T-helper 17 cell (primary cell): ENCODE data around the gene PDYN. TPM values are rescaled to one million over a fixed set of nuclear protein-coding genes. Genes with fewer than 3 reads are reported as not detected.

Experiments used
- ATAC-seq: fragments of 150-1000 bp; cut with Tn5 transposase; 2 replicates; pipeline ENCODE4 v1.10.0; 2021; ENCODE audit warnings: mild to moderate bottlenecking, moderate library complexity
- DNase-seq, 3 donors: peaks; one replicate each; pipeline versions ENCODE4 v3.0.0 to v3.0.0-alpha.2; 2020 to 2021
- H3K9me3 ChIP-seq: one replicate; pipeline ENCODE4 v1.7.0; 2013; ENCODE audit warnings: low read length, mild to moderate bottlenecking; ENCODE audit not compliant: control insufficient read depth, poor library complexity, severe bottlenecking
- H3K27ac Mint-ChIP-seq: one replicate; pipeline ENCODE4 v1.8.0; 2022; ENCODE audit warnings: mild to moderate bottlenecking, moderate library complexity, mixed read lengths
- H3K27me3 Mint-ChIP-seq: one replicate; pipeline ENCODE4 v1.8.0; 2022; ENCODE audit warnings: mixed read lengths
- H3K36me3 Mint-ChIP-seq: one replicate; pipeline ENCODE4 v1.8.0; 2022; ENCODE audit warnings: low read depth, mixed read lengths
- H3K4me1 Mint-ChIP-seq: one replicate; pipeline ENCODE4 v1.8.0; 2022; ENCODE audit warnings: mild to moderate bottlenecking, mixed read lengths
- H3K4me3 Mint-ChIP-seq: one replicate; pipeline ENCODE4 v1.8.0; 2022; ENCODE audit warnings: mild to moderate bottlenecking, moderate library complexity, mixed read lengths
- total RNA-seq, 4 donors: library from RNA in 2 of 4; stranded (reverse) in 2 of 4; gene quantifications; one replicate each; pipeline ENCODE4 v1.2.3 and lab custom pipeline; 2022 to 2026

The PDYN gene
- total RNA-seq, 2 donors from 2014 or later = not detected

- no peaks in the 10 kb centered on the region for H3K9me3 ChIP-seq
- DNase-seq (no peak), ATAC-seq (no peak)
- Mint-ChIP-seq H3K36me3 (peaks cover 5% of the 10 kb centered on the region), H3K4me3 (no peak overlapping the region), H3K27ac (no peak overlapping the region), H3K27me3 (peaks cover 76% of the 10 kb centered on the region), H3K4me1 (peaks cover 1% of the 10 kb centered on the region)
These were observed 11.2 kb downstream of the PDYN start for GRCh38 chr20:1982686-1983085.

GRCh38 chr20:1979106-1979778, 14.6 kb downstream of the PDYN start:
- H3K4me3 Mint-ChIP-seq = no peak overlapping the region
- H3K36me3 Mint-ChIP-seq = peaks cover 2% of the 10 kb centered on the region
- H3K27ac Mint-ChIP-seq = no peak overlapping the region
- ATAC-seq = no peak
- DNase-seq = no peak
- no peaks in the 10 kb centered on the region for H3K9me3 ChIP-seq
- peaks cover 61% of the 10 kb centered on the region for H3K27me3 Mint-ChIP-seq
- no peaks in the 10 kb centered on the region for H3K4me1 Mint-ChIP-seq

- Mint-ChIP-seq H3K4me3 (no peak overlapping the region), H3K4me1 (no peaks in the 10 kb centered on the region), H3K27ac (no peak overlapping the region), H3K27me3 (peaks cover 61% of the 10 kb centered on the region), H3K36me3 (peaks cover 2% of the 10 kb centered on the region)
- DNase-seq = no peak
- ATAC-seq = no peak
- no peaks in the 10 kb centered on the region for H3K9me3 ChIP-seq
These were observed 18.6 kb downstream of the PDYN start for GRCh38 chr20:1975291-1975690.

GRCh38 chr20:1973601-1974440, 20.0 kb downstream of the PDYN start:
- DNase-seq (no peak), ATAC-seq (no peak)
- Mint-ChIP-seq H3K4me3 (peak overlapping the region; percentile 41), H3K27ac (no peak overlapping the region), H3K36me3 (peaks cover 2% of the 10 kb centered on the region), H3K27me3 (peaks cover 57% of the 10 kb centered on the region), H3K4me1 (no peaks in the 10 kb centered on the region)
- no peaks in the 10 kb centered on the region for H3K9me3 ChIP-seq

- DNase-seq (no peak), ATAC-seq (no peak)
- Mint-ChIP-seq H3K4me1 (no peaks in the 10 kb centered on the region), H3K36me3 (peaks cover 2% of the 10 kb centered on the region), H3K4me3 (no peak overlapping the region), H3K27me3 (peaks cover 58% of the 10 kb centered on the region), H3K27ac (no peak overlapping the region)
- H3K9me3 ChIP-seq = no peaks in the 10 kb centered on the region
These were observed 21.8 kb downstream of the PDYN start for GRCh38 chr20:1971893-1972586.

- no peaks in the 10 kb centered on the region for H3K9me3 ChIP-seq
- Mint-ChIP-seq H3K27me3 (peaks cover 55% of the 10 kb centered on the region), H3K4me1 (peaks cover 10% of the 10 kb centered on the region), H3K4me3 (no peak overlapping the region), H3K36me3 (peaks cover 1% of the 10 kb centered on the region), H3K27ac (no peak overlapping the region)
- no peak for DNase-seq
- no peak for ATAC-seq
These were observed 24.9 kb downstream of the PDYN start for GRCh38 chr20:1968964-1969363.

GRCh38 chr20:1965520-1966351, 28.1 kb downstream of the PDYN start:
- peaks cover 8% of the 10 kb centered on the region for H3K36me3 Mint-ChIP-seq
- H3K27ac Mint-ChIP-seq = peak overlapping the region; percentile 79
- H3K4me3 Mint-ChIP-seq = peak overlapping the region; percentile 47
- H3K27me3 Mint-ChIP-seq = peaks cover 70% of the 10 kb centered on the region
- no peaks in the 10 kb centered on the region for H3K9me3 ChIP-seq
- peak; percentile 41 to 73 (median 51) for DNase-seq
- ATAC-seq = peak; percentile 87
- peaks cover 17% of the 10 kb centered on the region for H3K4me1 Mint-ChIP-seq

GRCh38 chr20:1964659-1965405, 29.0 kb downstream of the PDYN start:
- no peak for DNase-seq
- Mint-ChIP-seq H3K27me3 (peaks cover 70% of the 10 kb centered on the region), H3K4me3 (no peak overlapping the region), H3K27ac (peak overlapping the region; percentile 79), H3K36me3 (peaks cover 8% of the 10 kb centered on the region), H3K4me1 (peaks cover 17% of the 10 kb centered on the region)
- no peak for ATAC-seq
- no peaks in the 10 kb centered on the region for H3K9me3 ChIP-seq

- Mint-ChIP-seq H3K36me3 (peaks cover 8% of the 10 kb centered on the region), H3K4me1 (peaks cover 17% of the 10 kb centered on the region), H3K4me3 (no peak overlapping the region), H3K27me3 (peaks cover 77% of the 10 kb centered on the region), H3K27ac (no peak overlapping the region)
- no peak for DNase-seq
- no peak for ATAC-seq
- H3K9me3 ChIP-seq = no peaks in the 10 kb centered on the region
These were observed 29.8 kb downstream of the PDYN start for GRCh38 chr20:1964061-1964460.

- H3K27ac Mint-ChIP-seq = no peak overlapping the region
- H3K36me3 Mint-ChIP-seq = peaks cover 8% of the 10 kb centered on the region
- H3K27me3 Mint-ChIP-seq = peaks cover 84% of the 10 kb centered on the region
- no peak for ATAC-seq
- no peak for DNase-seq
- H3K4me1 Mint-ChIP-seq = peaks cover 17% of the 10 kb centered on the region
- H3K9me3 ChIP-seq = no peaks in the 10 kb centered on the region
- no peak overlapping the region for H3K4me3 Mint-ChIP-seq
These were observed 32.5 kb downstream of the PDYN start for GRCh38 chr20:1961374-1961773.

GRCh38 chr20:1959156-1959555, 34.7 kb downstream of the PDYN start:
- peaks cover 7% of the 10 kb centered on the region for H3K4me1 Mint-ChIP-seq
- H3K27me3 Mint-ChIP-seq = peaks cover 74% of the 10 kb centered on the region
- H3K27ac Mint-ChIP-seq = no peak overlapping the region
- ATAC-seq = no peak
- H3K9me3 ChIP-seq = no peaks in the 10 kb centered on the region
- no peak for DNase-seq
- H3K4me3 Mint-ChIP-seq = no peak overlapping the region
- peaks cover 8% of the 10 kb centered on the region for H3K36me3 Mint-ChIP-seq

- ATAC-seq = no peak
- Mint-ChIP-seq H3K4me3 (no peak overlapping the region), H3K27me3 (peaks cover 67% of the 10 kb centered on the region), H3K27ac (no peak overlapping the region), H3K36me3 (peaks cover 8% of the 10 kb centered on the region), H3K4me1 (peaks cover 5% of the 10 kb centered on the region)
- H3K9me3 ChIP-seq = no peaks in the 10 kb centered on the region
- DNase-seq = no peak
These were observed 35.4 kb downstream of the PDYN start for GRCh38 chr20:1958426-1958825.
